OCI-LY1 (cell line): ENCODE results near the gene CNTFR.

Source experiments
- H2AFZ ChIP-seq: fragments of 200-600 bp; sonication (generic), shearing (Covaris generic); 2 replicates; pipeline ENCODE4 v1.6.0; 2014; ENCODE audit warnings: antibody characterized with exemption, mild to moderate bottlenecking, low read length
- H3F3A ChIP-seq: fragments of 200-600 bp; sonication (generic), shearing (Covaris generic); 2 replicates; pipeline ENCODE4 v1.6.0; 2014; ENCODE audit warnings: mild to moderate bottlenecking, antibody characterized with exemption, low read length, moderate library complexity; ENCODE audit not compliant: insufficient read depth
- H3K27ac ChIP-seq: fragments of 200-600 bp; sonication (generic); 2 replicates; pipeline ENCODE4 v1.5.1; 2014; ENCODE audit warnings: low read length, mixed run types, mild to moderate bottlenecking, low read depth; ENCODE audit not compliant: poor library complexity, severe bottlenecking
- H3K27me3 ChIP-seq: fragments of 200-600 bp; sonication (generic); 2 replicates; pipeline ENCODE4 v1.6.0; 2014; ENCODE audit warnings: antibody characterized with exemption, mild to moderate bottlenecking, low read length, moderate library complexity; ENCODE audit not compliant: insufficient read depth
- H3K36me3 ChIP-seq: fragments of 200-600 bp; sonication (generic); 2 replicates; pipeline ENCODE4 v1.6.1; 2014; ENCODE audit warnings: mild to moderate bottlenecking, antibody characterized with exemption, low read length, moderate library complexity, mixed read lengths; ENCODE audit not compliant: insufficient read depth
- H3K4me1 ChIP-seq: fragments of 200-600 bp; sonication (generic); 2 replicates; pipeline ENCODE4 v1.5.1; 2014; ENCODE audit warnings: mild to moderate bottlenecking, low read length, moderate library complexity; ENCODE audit not compliant: insufficient read depth, severe bottlenecking
- H3K4me2 ChIP-seq: fragments of 200-600 bp; sonication (generic), shearing (Covaris generic); 2 replicates; pipeline ENCODE4 v1.6.1; 2014; ENCODE audit warnings: low read length
- H3K4me3 ChIP-seq: fragments of 200-600 bp; sonication (generic); 2 replicates; pipeline ENCODE4 v1.5.1; 2014; ENCODE audit warnings: low read length, low read depth, mild to moderate bottlenecking, mixed read lengths; ENCODE audit not compliant: poor library complexity, severe bottlenecking
- H3K79me2 ChIP-seq: fragments of 200-600 bp; shearing (Covaris generic); 2 replicates; pipeline ENCODE4 v1.6.1; 2016; ENCODE audit warnings: mixed run types, low read length, mixed read lengths; ENCODE audit not compliant: insufficient read depth
- H3K9ac ChIP-seq: fragments of 200-600 bp; sonication (generic), shearing (Covaris generic); 2 replicates; pipeline ENCODE4 v1.6.1; 2014; ENCODE audit warnings: mild to moderate bottlenecking, low read length, mixed read lengths
- H3K9me2 ChIP-seq: fragments of 200-600 bp; sonication (generic), shearing (Covaris generic); 2 replicates; pipeline ENCODE4 v1.6.1; 2014; ENCODE audit warnings: low read depth, mild to moderate bottlenecking, low read length, mixed read lengths
- H3K9me3 ChIP-seq: fragments of 200-600 bp; shearing (Covaris generic); 2 replicates; pipeline ENCODE4 v1.6.1; 2014; ENCODE audit warnings: low read length, mixed read lengths
- H4K20me1 ChIP-seq: fragments of 200-600 bp; sonication (generic), shearing (Covaris generic); 2 replicates; pipeline ENCODE4 v1.6.0; 2016; ENCODE audit warnings: mild to moderate bottlenecking, low read length; ENCODE audit not compliant: insufficient read depth
- CTCF ChIP-seq: fragments of 200-600 bp; sonication (generic), shearing (Covaris generic); IDR thresholded peaks from 2 replicates; pipeline ENCODE4 v1.5.1; 2017; ENCODE audit warnings: mild to moderate bottlenecking, antibody characterized with exemption, low read length, moderate library complexity, mixed read lengths
- EZH2 ChIP-seq: fragments of 200-600 bp; sonication (generic), shearing (Covaris generic); IDR thresholded peaks from 2 replicates; pipeline ENCODE4 v1.8.0; 2017; ENCODE audit warnings: borderline replicate concordance, mixed run types, mild to moderate bottlenecking, antibody characterized with exemption, low read length, moderate library complexity, mixed read lengths

Gene CNTFR

GRCh38 chr9:34575241-34575640, 14.3 kb downstream of the CNTFR start:
- no peak for TF ChIP-seq EZH2
- TF ChIP-seq CTCF: no peak
- Histone ChIP-seq H2AFZ (no peak overlapping the region), H3K36me3 (no peaks in the 10 kb centered on the region), H3K9ac (no peak overlapping the region), H3K9me3 (no peaks in the 10 kb centered on the region), H3K9me2 (no peaks in the 10 kb centered on the region), H4K20me1 (no peaks in the 10 kb centered on the region), H3K79me2 (no peaks in the 10 kb centered on the region), H3F3A (no peaks in the 10 kb centered on the region), H3K4me2 (no peak overlapping the region), H3K27ac (no peak overlapping the region), H3K4me3 (no peak overlapping the region), H3K27me3 (peaks cover 16% of the 10 kb centered on the region), H3K4me1 (no peaks in the 10 kb centered on the region)

GRCh38 chr9:34574571-34574970, 15.0 kb downstream of the CNTFR start:
- H3F3A ChIP-seq: no peaks in the 10 kb centered on the region
- no peaks in the 10 kb centered on the region for H3K4me1 ChIP-seq
- no peak for TF ChIP-seq EZH2
- TF ChIP-seq CTCF: no peak
- H2AFZ ChIP-seq: no peak overlapping the region
- H3K9me2 ChIP-seq: no peaks in the 10 kb centered on the region
- H3K4me2 ChIP-seq: no peak overlapping the region
- H3K4me3 ChIP-seq: no peak overlapping the region
- H3K36me3 ChIP-seq: no peaks in the 10 kb centered on the region
- peaks cover 16% of the 10 kb centered on the region for H3K27me3 ChIP-seq
- no peak overlapping the region for H3K9ac ChIP-seq
- H3K27ac ChIP-seq: no peak overlapping the region
- no peaks in the 10 kb centered on the region for H3K9me3 ChIP-seq
- no peaks in the 10 kb centered on the region for H3K79me2 ChIP-seq
- no peaks in the 10 kb centered on the region for H4K20me1 ChIP-seq

GRCh38 chr9:34573599-34574325, 15.8 kb downstream of the CNTFR start:
- no peak overlapping the region for H2AFZ ChIP-seq
- H3K79me2 ChIP-seq: no peaks in the 10 kb centered on the region
- no peaks in the 10 kb centered on the region for H4K20me1 ChIP-seq
- no peak overlapping the region for H3K4me3 ChIP-seq
- no peaks in the 10 kb centered on the region for H3K9me3 ChIP-seq
- no peaks in the 10 kb centered on the region for H3K9me2 ChIP-seq
- H3F3A ChIP-seq: no peaks in the 10 kb centered on the region
- no peak overlapping the region for H3K4me2 ChIP-seq
- no peak overlapping the region for H3K9ac ChIP-seq
- H3K36me3 ChIP-seq: no peaks in the 10 kb centered on the region
- peaks cover 16% of the 10 kb centered on the region for H3K27me3 ChIP-seq
- no peaks in the 10 kb centered on the region for H3K4me1 ChIP-seq
- no peak for TF ChIP-seq CTCF
- no peak for TF ChIP-seq EZH2
- no peak overlapping the region for H3K27ac ChIP-seq
